Endothelial cell of umbilical vein (primary cell): ENCODE measurements around the gene NBEAL1. TPM values are rescaled to one million over a fixed set of nuclear protein-coding genes. Genes with fewer than 3 reads are reported as not detected.

Source experiments
- BruUV-seq: library from RNA; stranded (reverse); fragments of 400-500 nt; replicated peaks from 2 replicates; lab custom pipeline; 2021; lab: Mats Ljungman, UMichigan
- CTCF ChIA-PET: fragments of 300-600, 350-600 bp; sonication (Branson Sonifier 250); formaldehyde crosslinking; loops from one replicate; lab custom pipeline; 2021; ENCODE audit warnings: antibody characterized with exemption, inconsistent platforms; lab: Charles Lee
- POLR2A ChIA-PET: fragments of 300-600, 350-600 bp; sonication (Branson Sonifier 250); formaldehyde crosslinking; loops from one replicate; lab custom pipeline; 2021; ENCODE audit warnings: antibody characterized with exemption, inconsistent platforms; lab: Charles Lee
- DNase-seq: peaks from one replicate; pipeline ENCODE4 v3.0.0-alpha.2; 2011; ENCODE audit warnings: low read depth, low spot score
- FAIRE-seq: peaks from 2 replicates; lab custom pipeline; 2011; peaks lifted over from hg19 to GRCh38; lab: Jason Lieb, UNC
- H2AFZ ChIP-seq: 2 replicates; pipeline ENCODE4 v1.6.0; 2012; ENCODE audit warnings: low read depth, low read length, control low read depth, inconsistent platforms
- H3K27ac ChIP-seq: 2 replicates; pipeline ENCODE4 v1.5.1; 2011; ENCODE audit warnings: low read depth, mild to moderate bottlenecking, control low read depth, low read length, moderate library complexity; ENCODE audit not compliant: insufficient read depth
- H3K27me3 ChIP-seq, 2 experiments: 2 replicates each; pipeline versions ENCODE4 v1.6.0 to v1.6.1; 2011; ENCODE audit warnings: low read length in 2 of 2, mixed read lengths in 1 of 2; ENCODE audit not compliant: control insufficient read depth in 2 of 2, insufficient read depth in 2 of 2
- H3K36me3 ChIP-seq, 2 experiments: 2 replicates in 1 of 2; 3 replicates in 1 of 2; pipeline ENCODE4 v1.5.1; 2011; ENCODE audit warnings: low read length in 2 of 2, mild to moderate bottlenecking in 1 of 2, moderate library complexity in 1 of 2; ENCODE audit not compliant: control insufficient read depth in 2 of 2, insufficient read depth in 2 of 2; ENCODE audit errors: extremely low read depth in 1 of 2
- H3K4me1 ChIP-seq: 3 replicates; pipeline ENCODE4 v1.5.1; 2011; ENCODE audit warnings: mild to moderate bottlenecking, low read length; ENCODE audit not compliant: control insufficient read depth, insufficient read depth; ENCODE audit errors: extremely low read depth
- H3K4me2 ChIP-seq: 2 replicates; pipeline ENCODE4 v1.6.1; 2011; ENCODE audit warnings: low read length, control low read depth, mixed read lengths; ENCODE audit not compliant: insufficient read depth
- H3K4me3 ChIP-seq, 3 experiments: fragments of 200-600 bp in 1 of 3; sonication (generic), shearing (Covaris generic) in 1 of 3; replicated peaks in 1 of 3; 2 replicates each; pipeline ENCODE4 v1.5.1; 2011 to 2016; ENCODE audit warnings: control low read depth in 3 of 3, low read length in 3 of 3, mild to moderate bottlenecking in 2 of 3, inconsistent platforms in 1 of 3, low read depth in 1 of 3, moderate library complexity in 1 of 3; ENCODE audit not compliant: insufficient read depth in 1 of 3
- H3K79me2 ChIP-seq: 2 replicates; pipeline ENCODE4 v1.6.0; 2012; ENCODE audit warnings: low read length, inconsistent platforms; ENCODE audit not compliant: control insufficient read depth, insufficient read depth
- H3K9ac ChIP-seq: replicated peaks from 2 replicates; pipeline ENCODE3; 2011; ENCODE audit warnings: low read length, control low read depth; ENCODE audit not compliant: insufficient read depth; ENCODE audit errors: extremely low read depth
- H3K9me1 ChIP-seq: replicated peaks from 3 replicates; pipeline ENCODE4 v1.6.0; 2011; ENCODE audit warnings: mild to moderate bottlenecking, low read length; ENCODE audit not compliant: control insufficient read depth, insufficient read depth; ENCODE audit errors: extremely low read depth
- H3K9me3 ChIP-seq: replicated peaks from 2 replicates; pipeline ENCODE4 v1.5.1; 2012; ENCODE audit warnings: low read length, inconsistent platforms; ENCODE audit not compliant: control insufficient read depth, insufficient read depth
- H4K20me1 ChIP-seq: replicated peaks from 2 replicates; pipeline ENCODE3; 2011; ENCODE audit warnings: mild to moderate bottlenecking, low read length; ENCODE audit not compliant: control insufficient read depth, insufficient read depth; ENCODE audit errors: extremely low read depth
- FOS ChIP-seq: IDR thresholded peaks from 2 replicates; pipeline ENCODE4 v1.6.1; 2011; ENCODE audit warnings: mild to moderate bottlenecking, low read length, moderate library complexity, borderline replicate concordance; ENCODE audit not compliant: insufficient read depth
- GATA2 ChIP-seq: IDR thresholded peaks from 2 replicates; pipeline ENCODE4 v1.7.0; 2011; ENCODE audit warnings: low read depth, mild to moderate bottlenecking, moderate library complexity, mixed read lengths, low read length; ENCODE audit not compliant: insufficient read length, insufficient read depth
- MYC ChIP-seq: IDR thresholded peaks from one replicate; pipeline ENCODE4 v1.6.1; 2011; ENCODE audit warnings: mild to moderate bottlenecking, low read depth, low read length
- POLR2AphosphoS5 ChIP-seq: IDR thresholded peaks from 2 replicates; pipeline ENCODE4 v1.6.1; 2012; ENCODE audit warnings: low read depth, mild to moderate bottlenecking, control low read depth, low read length, moderate library complexity; ENCODE audit not compliant: insufficient read depth
- dilution Hi-C: fragments of 300-500 bp; cut with MboI; formaldehyde crosslinking; loops from one replicate; pipeline ENCODE4 v1.15.0; 2019; ENCODE audit warnings: low sequenced_read_pairs; ENCODE audit not compliant: extremely low pct_ligation_motif_present
- intact Hi-C: fragments of 100-400 bp; cut with micrococcal nuclease; formaldehyde crosslinking; loops from one replicate; pipeline ENCODE4 v1.10.0; 2022
- polyA plus RNA-seq, 4 experiments: library from polyadenylated mRNA; depleted of rRNA in 3 of 4; stranded (reverse) in 3 of 4; unstranded in 1 of 4; fragments of >200 nt; gene quantifications; 2 replicates each; pipeline versions ENCODE4 v1.2.1 to v1.2.3, GENCODE V29; 2011 to 2012; ENCODE audit warnings: missing spikeins in 1 of 4
- total RNA-seq: library from RNA; stranded (reverse); gene quantifications from 2 replicates; pipeline ENCODE4 v1.2.3, GENCODE V29; 2021
- TF ChIP-seq, protein P1 (sequence below): IDR thresholded peaks from 2 replicates; pipeline ENCODE4 v1.6.1; 2011; ENCODE audit not compliant: insufficient read depth, insufficient read length
- TF ChIP-seq, protein P2 (sequence below), 2 donors: IDR thresholded peaks; 1 replicate in 1 of 2; 2 replicates in 1 of 2; pipeline ENCODE4 v1.5.1; 2011; ENCODE audit warnings: low read length in 2 of 2, mild to moderate bottlenecking in 2 of 2, moderate library complexity in 2 of 2, control low read depth in 1 of 2, inconsistent platforms in 1 of 2, low read depth in 1 of 2; ENCODE audit not compliant: insufficient read depth in 1 of 2; ENCODE audit errors: extremely low read depth in 1 of 2

Gene NBEAL1
- total and polyA plus RNA-seq, 2 donors (not counting 3 experiments of a cell fraction or from before 2014, with no cell fraction given): 2.1 to 23.3 TPM

DNA sequence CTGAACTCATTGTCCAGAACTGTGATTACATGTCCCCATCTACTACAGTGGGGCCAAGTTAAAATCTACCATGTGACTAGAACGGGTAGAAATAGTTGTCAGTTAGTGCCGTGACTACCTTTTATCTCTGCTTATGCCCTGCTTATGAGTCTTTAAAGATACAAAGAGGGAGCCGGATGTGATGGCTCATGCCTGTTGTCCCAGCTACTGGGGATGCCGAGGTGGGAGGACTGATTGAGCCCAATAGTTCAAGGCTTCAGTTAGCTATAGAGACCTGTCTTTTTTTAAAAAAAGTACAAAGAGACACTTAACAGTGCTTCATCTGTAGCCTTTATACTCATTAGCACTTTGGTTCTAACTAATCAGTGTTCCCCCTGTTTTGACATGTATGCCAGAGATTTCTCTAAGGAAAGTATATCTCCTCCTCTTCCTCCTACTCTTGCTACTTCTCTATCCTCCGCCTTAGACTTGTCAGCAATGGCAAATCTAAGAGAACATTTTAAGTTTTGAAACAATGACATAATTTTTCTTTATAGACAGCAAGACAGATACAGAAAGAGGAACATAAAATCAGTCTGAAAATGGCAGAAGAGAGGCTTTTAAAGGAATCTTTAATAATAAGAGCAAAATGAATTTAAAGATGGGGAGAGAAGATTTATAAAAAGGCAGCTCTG is 45.0 kb downstream of the NBEAL1 start:
- no peaks in the 10 kb centered on the region for H4K20me1 ChIP-seq
- no peaks in the 10 kb centered on the region for H3K9me1 ChIP-seq
- POLR2A ChIA-PET: no interaction called here
- dilution Hi-C loops: no loop called here
- peaks cover 0 to 5% of the 10 kb centered on the region in 2 experiments for H3K36me3 ChIP-seq
- no peaks in the 10 kb centered on the region for H3K27me3 ChIP-seq
- no peak overlapping the region for H3K4me2 ChIP-seq
- no peaks in the 10 kb centered on the region for H3K79me2 ChIP-seq
- FAIRE-seq (no peak), DNase-seq (no peak)
- CTCF ChIA-PET: interaction anchor here (1.1 kb wide), 1 partner anchor 36 kb away, joined by 3 read pairs; no protein-coding TSS in a partner anchor
- intact Hi-C loops: no loop called here
- H3K27ac ChIP-seq: no peak overlapping the region
- no peak overlapping the region for H3K9ac ChIP-seq
- no peak overlapping the region for H2AFZ ChIP-seq
- H3K9me3 ChIP-seq: no peaks in the 10 kb centered on the region
- BruUV-seq: no TSS peak
- no peak overlapping the region for H3K4me3 ChIP-seq
- TF ChIP-seq POLR2AphosphoS5 (no peak), MYC (no peak), FOS (no peak), GATA2 (no peak)
- TF ChIP-seq, protein P1, sequence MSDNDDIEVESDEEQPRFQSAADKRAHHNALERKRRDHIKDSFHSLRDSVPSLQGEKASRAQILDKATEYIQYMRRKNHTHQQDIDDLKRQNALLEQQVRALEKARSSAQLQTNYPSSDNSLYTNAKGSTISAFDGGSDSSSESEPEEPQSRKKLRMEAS: no peak
- TF ChIP-seq, protein P2, sequence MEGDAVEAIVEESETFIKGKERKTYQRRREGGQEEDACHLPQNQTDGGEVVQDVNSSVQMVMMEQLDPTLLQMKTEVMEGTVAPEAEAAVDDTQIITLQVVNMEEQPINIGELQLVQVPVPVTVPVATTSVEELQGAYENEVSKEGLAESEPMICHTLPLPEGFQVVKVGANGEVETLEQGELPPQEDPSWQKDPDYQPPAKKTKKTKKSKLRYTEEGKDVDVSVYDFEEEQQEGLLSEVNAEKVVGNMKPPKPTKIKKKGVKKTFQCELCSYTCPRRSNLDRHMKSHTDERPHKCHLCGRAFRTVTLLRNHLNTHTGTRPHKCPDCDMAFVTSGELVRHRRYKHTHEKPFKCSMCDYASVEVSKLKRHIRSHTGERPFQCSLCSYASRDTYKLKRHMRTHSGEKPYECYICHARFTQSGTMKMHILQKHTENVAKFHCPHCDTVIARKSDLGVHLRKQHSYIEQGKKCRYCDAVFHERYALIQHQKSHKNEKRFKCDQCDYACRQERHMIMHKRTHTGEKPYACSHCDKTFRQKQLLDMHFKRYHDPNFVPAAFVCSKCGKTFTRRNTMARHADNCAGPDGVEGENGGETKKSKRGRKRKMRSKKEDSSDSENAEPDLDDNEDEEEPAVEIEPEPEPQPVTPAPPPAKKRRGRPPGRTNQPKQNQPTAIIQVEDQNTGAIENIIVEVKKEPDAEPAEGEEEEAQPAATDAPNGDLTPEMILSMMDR (IDR thresholded peaks at IDR 0.05; ENCODE audit: extremely low read depth in 1 of 2, insufficient read depth in 1 of 2, low read depth in 1 of 2, low read length in 2 of 2): no peak
- H3K4me1 ChIP-seq: no peaks in the 10 kb centered on the region
